HG03135 (cell line): ENCODE measurements around the gene SEL1L3.

Experiments used
- ATAC-seq: cut with Tn5 transposase; IDR thresholded peaks from one replicate; pipeline ENCODE4 v1.9.1; 2021; ENCODE audit warnings: mild to moderate bottlenecking, moderate library complexity; ENCODE audit not compliant: unreplicated experiment

Gene SEL1L3

DNA sequence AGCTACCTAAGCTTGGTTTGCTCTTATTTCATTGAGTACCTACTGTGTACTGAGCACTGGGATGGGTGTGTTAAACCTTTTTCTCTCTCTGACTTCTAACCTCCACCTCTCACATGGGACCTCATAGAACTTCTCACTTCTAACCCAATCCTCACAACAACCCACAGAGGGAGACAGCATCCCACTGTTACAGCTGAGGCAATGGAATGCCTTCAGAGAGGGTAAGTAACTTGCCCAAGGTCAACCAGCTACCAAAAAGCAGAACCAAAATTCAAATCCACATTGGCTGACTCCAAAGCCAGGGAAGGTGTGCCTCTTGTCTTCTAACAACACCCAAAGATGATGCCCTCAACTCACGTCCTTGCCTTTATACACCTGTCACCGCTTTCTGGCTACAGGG lies 5.4 kb downstream of the SEL1L3 start:
- no peak for ATAC-seq

DNA sequence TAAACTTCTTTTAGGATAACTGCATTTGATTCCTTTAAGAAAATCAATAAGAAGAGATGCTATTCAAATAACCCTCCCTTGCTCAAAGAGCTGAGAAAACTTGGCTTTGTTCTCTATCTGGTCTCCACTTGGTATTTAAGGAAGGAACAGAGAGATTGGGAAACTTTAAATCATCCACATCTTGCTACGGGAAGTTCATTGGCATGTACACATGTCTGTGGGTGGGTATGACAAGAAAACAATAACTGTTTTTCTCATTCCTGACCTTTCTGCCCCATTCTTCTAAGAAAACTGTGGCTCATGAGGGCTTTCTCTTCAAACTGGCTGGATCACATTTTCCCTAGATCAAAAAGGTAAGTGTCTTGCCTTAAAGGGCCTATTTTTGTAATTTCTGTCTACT lies 6.0 kb downstream of the SEL1L3 start:
- ATAC-seq: no peak

DNA sequence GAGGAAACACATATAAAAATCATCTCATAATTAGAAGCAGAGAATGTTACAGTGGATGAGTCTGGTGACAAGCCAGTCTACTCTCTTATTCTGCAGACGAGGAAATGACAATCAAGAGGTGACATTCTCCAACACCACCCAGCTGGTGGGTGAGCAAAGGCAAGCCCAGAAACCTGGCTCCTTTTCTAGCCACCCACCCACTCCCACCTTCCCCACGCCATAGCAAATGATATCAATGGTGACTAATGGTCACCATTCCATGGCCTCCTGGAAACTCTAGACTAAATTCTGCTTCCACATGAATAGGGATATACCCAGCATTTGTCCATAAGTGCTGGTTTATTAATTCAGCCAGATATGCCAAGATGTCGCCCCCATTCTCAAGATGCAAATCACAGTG lies 10.7 kb downstream of the SEL1L3 start:
- no peak for ATAC-seq

DNA sequence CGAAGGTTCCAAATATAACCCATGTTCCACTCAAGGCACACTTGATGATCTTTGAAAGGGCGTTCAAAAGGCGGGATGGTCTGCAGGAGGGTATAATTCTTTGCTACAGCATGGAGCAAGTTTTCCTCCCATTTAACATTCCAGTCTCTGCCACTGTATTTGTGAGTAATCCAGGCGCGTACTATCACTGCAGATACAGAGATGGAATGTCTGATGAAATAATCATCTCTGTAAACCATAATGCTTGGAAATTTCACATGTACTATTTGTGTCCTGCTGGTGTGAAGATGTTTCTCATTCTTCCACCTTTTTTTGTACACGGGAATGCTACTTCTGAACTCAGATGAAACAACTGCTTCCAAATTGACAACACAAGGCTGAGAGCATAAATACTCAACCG lies 15.5 kb downstream of the SEL1L3 start:
- ATAC-seq: no peak

DNA sequence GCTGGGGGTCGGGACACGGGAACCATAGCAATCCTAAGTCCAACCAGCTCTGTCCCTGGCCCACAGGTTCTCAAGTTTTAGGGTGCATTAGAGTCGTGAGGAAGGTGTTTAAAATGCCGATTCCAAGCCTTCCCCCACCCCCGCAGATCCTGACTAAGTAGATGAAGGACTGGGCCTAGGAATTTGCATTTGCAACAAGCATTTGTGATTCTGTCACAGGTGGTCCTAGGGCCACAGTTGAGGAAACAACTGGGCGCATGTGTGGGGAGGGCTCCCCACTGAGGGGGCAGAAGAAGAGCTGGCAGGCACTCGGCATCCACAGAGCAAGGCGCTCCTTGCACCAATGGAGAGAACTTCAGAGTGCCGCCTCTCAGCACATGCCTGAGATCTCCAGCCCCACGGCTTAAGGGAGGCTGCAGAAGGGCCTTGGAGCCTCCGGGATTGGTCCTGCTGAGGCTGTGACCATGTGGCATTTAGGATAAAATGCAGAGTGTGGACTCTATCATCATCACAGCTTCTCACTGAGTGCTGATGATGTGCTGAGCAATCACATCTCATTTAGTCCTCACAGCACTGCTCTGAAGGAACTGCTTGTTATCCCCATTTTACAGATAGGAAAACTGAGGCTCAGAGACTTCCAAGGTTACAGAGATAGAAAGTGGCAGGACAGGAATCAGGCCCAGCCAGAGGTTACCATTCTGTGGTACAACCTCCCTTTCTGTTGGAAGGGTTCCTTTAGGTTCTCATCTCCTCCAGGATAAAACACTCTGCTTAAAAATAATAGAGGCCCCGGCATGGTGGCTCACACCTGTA lies 16.7 kb downstream of the SEL1L3 start:
- ATAC-seq: no peak

DNA sequence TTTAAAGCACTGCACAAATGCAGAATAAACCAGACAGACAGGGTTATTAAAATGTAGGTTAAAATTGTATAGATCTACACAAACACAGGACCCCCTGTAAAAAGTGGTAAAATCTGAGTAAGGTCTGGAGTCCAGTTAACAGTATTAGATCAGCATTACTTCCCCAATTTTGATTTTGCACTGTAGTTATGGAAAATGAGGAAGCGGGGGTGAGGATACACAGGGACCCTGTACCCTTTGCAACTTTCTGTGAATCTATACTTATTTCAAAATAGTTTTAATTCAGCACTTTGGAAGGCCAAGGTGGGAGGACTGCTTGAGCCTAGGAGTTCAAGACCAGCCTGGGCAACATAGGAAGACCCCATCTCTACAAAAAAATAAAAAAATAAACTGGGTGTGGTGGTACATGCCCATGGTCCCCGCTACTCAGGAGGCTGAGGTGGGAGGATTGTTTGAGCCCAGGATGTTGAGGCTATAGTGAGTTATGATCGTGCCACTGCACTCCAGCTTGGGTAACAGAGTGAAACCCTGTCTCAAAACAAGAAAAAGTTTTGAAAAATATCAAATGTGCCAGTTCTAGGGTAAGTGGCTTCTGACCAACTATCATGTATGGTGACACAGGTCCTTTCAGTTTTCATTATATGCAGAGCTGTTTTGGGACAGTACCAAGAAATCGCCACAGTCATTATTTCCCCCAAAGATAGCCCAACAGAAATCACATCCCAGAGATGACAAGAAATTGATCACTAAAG lies 17.7 kb downstream of the SEL1L3 start:
- no peak for ATAC-seq

DNA sequence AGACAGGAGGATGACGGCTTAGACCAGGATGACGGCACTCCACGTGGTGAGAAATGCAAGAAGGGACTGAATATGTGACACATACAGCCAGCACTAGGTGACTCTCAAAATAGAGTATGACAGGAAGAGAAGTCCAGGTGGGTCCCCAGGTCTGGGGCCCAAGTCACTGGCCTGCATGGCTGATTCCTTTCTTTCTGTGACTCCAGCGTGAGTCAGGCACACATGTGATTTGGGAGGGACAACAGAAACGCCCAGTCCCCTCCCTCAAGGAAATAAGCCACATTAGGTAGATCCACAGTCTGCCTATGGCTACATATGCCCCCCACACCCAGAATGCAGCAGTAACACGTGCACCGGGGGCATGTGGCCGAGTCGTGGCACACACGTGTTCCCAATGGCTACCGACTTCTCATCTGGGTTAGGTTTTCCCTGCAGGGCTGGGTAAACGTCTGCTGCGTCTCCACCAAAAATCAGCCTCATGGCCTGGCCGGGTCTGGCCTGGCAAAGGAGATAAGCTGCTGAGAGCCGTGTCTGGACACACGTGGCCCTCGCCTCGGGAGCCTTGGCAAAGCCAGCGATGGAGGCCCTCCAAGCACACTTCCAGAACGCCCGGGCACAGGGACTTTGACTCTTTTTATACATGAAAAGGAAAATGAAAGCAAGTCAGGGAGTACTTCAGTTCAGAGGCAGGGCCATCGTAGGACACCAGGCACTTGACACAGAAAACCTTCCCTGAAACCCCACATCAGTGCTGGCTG lies 19.3 kb downstream of the SEL1L3 start:
- peak; percentile 50 for ATAC-seq

DNA sequence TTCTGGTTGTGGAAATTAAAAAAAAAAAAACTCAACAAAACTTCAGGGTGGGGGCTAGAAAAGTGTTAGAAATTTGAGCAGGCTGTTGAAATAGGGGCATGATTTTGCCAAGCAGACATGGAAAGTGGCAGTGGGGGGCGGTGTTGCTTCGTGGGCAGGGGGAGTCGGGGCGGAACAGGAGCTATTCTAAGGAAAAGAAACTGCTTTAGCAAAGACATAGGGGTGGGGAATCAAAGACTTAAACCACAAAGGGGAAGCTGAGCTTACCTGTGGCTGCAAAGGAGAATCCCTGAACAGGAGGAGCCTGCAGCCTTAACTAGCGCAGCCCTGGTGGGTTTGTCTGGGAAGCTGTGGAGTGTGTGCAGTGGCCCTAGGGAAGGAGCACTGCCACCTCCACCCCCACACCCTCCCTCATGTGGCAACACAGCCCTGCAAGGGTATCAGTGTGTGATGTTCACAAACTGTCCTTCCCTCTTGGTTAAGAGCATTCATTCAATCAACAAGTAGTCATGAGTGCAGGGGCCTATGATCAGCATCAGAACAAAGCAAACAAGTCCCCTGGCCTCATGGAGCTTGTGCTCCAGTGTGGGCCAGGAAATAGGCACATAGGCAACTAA lies 20.5 kb downstream of the SEL1L3 start:
- peak; percentile 54 for ATAC-seq

DNA sequence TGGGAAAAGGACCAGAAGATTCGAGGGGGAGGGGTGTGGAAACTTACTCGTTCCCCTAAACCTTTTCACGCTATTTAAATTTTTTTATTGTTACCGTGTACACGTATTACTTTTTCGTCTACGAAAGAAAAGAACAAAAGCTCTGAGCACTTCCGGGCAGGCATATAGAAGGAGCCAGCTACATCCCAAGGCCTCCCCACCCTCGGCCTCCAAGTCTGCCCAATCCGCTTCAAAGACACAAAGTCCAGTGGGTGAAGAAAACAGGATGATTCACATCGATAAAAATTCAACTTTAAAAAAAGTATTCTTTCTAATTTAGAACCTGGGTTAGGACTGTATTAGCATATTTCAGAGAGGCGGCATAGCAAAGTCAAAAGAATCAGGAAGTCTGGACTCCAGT lies 23.1 kb downstream of the SEL1L3 start:
- no peak for ATAC-seq

DNA sequence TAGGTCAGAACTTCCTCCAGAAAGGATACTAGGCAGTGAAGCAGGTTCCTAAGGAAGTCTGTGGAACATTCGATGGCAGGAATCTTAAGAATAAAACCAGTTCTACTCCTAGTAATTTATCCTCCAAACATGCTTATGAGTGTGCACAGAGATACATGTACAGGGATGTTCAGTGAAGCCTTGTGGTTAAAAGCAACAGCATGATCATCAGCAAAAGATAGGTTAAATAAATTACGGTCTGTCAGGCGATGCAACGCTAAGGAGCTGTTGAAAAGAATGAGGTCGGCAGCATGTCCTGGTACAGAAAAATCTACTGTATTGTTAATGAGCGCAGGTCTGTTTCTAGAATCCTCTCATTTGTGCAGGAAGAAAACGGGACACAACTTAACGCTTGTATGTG lies 23.6 kb downstream of the SEL1L3 start:
- ATAC-seq: no peak

DNA sequence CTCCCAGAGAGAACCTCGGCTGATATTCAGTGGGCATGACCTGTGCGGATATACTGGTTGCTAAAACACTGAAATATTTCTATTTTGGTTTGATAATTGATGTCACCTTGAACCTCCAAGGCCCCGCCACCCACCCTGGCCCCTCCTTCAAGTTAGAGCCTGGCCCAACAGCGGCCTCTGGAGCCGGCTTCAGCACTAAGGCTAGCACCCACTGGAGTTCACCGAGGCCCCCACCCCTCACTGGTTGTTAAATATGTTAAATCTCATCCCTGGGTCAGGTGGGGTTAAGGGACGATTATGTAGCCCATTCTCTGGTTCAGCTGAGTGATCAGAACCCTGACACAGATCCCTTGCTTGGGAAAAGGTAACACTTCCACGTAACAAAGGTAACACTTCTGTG lies 24.3 kb downstream of the SEL1L3 start:
- no peak for ATAC-seq

DNA sequence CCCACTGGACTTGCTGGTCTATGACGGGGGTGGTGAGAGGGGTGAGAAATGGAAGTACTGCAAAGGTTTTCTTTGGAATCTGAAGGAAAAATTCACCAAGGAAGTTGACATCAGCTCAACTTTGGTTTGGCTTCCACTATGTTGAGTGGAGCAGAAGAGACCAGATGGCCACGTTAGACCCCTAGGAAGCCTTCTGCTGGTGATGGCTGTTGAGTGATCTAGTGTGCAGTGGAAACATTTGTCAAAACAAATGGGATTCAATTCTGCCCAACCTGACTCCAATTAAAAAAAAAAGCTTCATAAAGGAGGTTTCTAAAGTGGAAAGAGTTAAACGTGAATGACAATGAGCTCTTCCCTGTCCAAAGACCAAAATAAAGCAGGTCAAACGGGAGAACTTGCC lies 25.7 kb downstream of the SEL1L3 start:
- ATAC-seq: no peak

DNA sequence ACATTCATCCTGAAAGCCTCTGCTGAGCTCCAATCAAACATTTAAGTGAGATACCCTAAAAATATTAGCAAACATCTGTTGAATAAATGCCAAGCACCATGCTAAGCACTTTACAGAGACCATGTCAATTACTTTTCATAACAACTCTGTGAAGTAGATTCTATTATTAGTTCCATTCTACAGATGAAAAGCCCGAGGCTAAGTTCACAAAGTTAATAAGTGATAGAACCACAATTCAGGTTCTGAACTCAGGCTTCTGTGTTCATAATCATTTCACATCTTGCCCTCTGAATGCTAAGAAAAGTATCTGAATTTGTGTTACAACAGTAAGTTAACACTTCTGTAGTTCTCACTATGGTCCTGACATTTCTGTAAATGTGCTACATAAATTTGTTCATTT lies 27.4 kb downstream of the SEL1L3 start:
- no peak for ATAC-seq

DNA sequence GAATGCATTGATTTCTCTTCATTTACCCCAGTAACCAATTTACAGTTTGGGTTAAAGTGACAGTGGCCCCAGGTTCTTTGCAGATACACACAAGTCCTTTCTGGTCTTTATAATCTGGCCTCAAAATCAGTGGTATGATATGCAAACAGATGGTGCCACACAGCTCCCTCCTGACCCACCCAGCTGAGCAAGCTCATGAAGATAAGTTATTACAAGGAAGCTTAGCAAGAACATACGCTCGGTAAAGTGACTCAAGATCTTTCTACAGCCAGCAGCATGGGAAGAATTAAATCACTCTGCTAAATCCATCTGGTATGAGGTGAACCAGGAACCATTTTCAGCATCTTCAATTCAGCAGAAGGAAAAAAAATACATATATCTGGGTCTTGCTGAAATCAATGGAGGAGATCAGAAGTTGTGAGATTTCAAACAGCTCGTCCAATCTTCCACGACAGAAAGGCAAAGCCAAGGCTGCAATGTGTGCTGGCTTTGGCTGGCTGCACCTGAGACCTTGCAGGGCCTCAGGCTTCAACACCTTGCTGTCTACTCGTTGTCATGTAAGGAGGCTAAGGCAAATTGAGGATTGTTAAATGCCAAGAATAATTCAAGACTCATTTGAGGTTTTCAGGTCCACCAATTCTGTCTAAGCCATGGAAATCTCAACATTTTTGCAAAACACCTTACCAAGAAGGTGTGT lies 28.2 kb downstream of the SEL1L3 start:
- ATAC-seq: no peak

DNA sequence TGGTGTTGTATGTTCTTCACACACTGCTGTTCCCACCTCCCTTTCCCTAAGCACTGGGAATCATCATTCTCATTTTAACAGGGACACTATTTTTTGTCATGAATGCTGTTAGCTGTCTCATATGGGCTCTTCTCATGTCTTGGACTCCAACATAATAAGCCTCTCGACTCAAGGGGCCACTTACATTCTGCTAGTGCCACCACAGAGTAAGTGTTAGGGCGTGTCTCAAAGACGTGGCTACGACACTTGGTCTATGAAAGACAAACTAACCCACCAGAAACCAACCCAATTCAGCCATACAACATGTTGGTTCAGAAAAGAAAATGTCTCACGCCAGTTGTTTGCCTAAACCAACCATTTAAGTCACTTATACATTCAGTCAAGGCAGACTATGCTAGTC lies 32.2 kb downstream of the SEL1L3 start:
- no peak for ATAC-seq

DNA sequence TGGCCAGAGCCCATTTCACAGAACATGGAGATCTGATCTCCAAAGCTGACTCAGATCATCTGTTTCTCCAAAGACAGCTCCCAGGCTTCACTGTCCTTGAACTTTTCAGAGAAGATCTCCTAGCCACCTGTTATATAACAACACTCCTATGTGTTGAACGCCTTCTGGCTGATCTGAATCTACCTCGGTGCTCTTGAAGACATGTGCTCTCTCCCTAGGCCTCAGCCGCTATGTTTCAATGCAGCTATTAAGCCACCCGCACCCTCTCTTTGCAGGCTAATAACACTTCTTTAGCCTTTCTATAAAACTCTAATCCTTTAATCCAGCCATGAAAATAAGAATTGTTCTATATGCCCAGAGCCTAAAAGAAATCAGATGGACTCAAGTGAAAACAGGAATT lies 34.9 kb downstream of the SEL1L3 start:
- no peak for ATAC-seq

DNA sequence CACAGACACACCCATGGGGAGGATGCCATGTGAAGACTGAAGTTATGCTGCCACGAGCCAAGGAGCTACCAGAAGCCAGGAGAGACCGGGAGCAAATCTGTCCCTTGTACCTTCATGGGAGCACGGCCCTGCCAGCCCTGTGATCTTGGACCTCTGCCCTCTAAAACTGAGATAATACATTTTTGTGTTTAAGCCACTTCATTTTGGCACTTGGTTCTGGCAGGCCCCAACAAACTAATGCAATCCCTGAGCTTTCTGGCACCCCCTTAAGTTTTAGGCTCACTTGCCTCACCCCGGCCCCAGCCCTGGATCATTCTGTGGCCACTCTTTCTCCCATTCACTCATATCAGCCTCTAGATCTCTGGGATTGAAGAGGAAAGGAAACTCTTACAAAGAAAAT lies 35.4 kb downstream of the SEL1L3 start:
- ATAC-seq: no peak

DNA sequence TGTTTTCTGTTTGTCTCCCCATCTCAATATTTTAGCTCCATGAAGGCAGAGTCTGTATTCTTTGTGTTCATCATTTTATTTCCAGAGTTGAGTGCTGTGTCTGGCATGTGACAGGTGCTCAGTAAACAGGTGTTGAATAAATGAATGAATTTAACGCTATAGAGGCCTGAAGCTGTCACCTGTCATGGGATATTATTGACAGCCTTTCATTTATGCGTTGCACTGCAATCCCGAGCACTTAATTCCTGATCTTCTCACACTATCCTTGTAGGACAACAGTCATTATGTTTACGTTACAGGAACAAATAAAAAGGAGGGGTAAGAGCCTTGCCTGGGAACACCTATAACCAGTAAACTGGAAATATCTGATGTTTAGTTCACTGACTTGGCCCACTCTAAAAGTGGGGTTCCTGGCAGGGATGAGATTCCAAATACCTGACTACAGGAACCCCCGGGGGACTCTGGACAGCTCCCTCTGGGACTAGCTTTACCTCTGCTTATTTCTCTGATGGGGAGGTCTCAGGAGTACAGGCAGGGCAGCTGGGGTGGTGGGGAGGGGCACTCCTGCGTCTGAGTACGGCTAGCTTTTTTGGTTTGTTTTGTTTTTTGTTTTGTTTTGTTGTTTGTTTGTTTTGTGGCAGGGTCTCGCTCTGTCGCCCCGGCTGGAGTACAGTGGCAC lies 36.6 kb downstream of the SEL1L3 start:
- no peak for ATAC-seq

DNA sequence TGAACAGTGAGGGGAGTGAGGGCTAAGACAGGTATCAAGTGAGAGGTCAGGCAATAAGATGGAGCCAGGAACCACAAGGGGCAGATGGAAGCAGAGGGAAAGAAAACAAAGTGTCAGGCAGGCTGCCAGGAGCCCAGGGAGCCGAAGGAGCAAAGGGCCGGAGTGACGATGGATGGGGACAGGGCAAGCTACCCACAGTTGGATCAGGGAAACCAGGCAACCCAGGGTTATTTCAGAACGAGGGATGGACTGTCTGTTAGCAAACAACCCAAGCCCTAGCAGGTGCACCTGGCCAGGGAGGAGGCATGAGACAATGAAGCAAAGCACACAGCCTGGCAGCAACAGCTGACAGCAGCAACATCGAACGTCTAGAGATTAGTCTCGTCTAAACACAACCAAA lies 39.2 kb downstream of the SEL1L3 start:
- ATAC-seq: no peak

DNA sequence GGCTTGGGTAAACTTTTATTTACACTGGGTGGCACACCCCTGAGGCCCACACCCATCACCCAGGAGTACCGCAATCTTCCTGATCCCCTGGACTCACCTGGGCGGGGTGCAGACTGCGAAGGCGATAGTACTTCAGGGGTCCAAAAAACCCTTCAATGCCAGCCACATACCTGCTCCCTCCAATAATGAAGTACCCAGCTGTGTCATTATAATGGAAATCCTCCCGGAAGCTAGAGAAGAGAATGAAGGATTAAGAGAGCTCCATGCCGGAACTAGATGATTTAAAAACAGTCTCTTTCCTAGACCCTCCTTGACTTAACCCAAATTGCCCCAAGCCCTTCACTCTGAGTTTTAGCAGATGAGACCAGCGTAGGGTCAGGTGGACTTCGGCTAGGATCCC lies 40.9 kb downstream of the SEL1L3 start:
- no peak for ATAC-seq
